Transverse colon (tissue), 3 donors: Measurements from ENCODE around the gene DKC1.

ENCODE experiments used
- CTCF ChIP-seq, 5 experiments: fragments of 200-600 bp in 3 of 5; fragments of 450-650 bp in 2 of 5; sonication (generic) in 3 of 5; IDR thresholded peaks; 1 replicate in 2 of 5; 2 replicates in 3 of 5; pipeline ENCODE4 v1.5.1; 2016 to 2017; ENCODE audit warnings: antibody characterized with exemption in 5 of 5, inconsistent platforms in 3 of 5, mild to moderate bottlenecking in 2 of 5, moderate library complexity in 1 of 5
- POLR2A ChIP-seq: fragments of 450-650 bp; IDR thresholded peaks from one replicate; pipeline ENCODE4 v1.6.1; 2016; ENCODE audit warnings: antibody characterized with exemption, mild to moderate bottlenecking, moderate library complexity

DNA sequence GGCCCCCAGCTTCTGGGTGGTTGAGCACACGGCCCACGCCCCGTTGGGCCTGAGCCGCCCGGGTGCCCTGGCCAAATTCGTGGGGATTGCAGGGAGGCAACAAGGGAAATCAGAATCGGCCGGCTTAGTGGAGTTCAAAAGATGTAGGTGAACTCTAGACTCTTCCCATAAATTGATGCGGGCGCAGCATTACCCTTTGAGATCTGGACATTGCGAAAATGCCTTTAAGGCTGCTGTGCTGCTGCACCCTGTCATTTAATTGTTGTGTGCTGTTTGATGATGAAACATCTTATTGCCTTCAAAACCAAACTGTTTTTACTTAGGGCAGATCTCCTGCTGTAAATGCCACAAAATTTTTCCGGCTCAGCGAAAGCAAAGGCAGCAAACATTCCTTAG lies 43.0 kb downstream of the DKC1 start:
- no peak for TF ChIP-seq CTCF (IDR thresholded peaks at IDR 0.05)
- TF ChIP-seq POLR2A, result no peak
